ENCODE results near the gene IL22RA2. TPM values are rescaled to one million over a fixed set of nuclear protein-coding genes. Genes with fewer than 3 reads are reported as not detected.

IL22RA2 gene
- total and polyA plus RNA-seq, 9 of the 15 experiments (the other 6 are each of a cell fraction or from before 2014, with no cell fraction given), result 0.03 TPM; not detected in 8

GRCh38 chr6:137112067-137112355 is 61.4 kb downstream of the IL22RA2 start (continued):
- TF ChIP-seq REST (IDR thresholded peaks at IDR 0.05; ENCODE audit: borderline replicate concordance) (peak; percentile 26; the same call in 1 of the 2 replicates), REST (CRISPR knock-in tag; IDR thresholded peaks at IDR 0.05; ENCODE audit: low read depth) (no peak), JUNB (CRISPR knock-in tag; conservative IDR thresholded peaks at IDR 0.05) (peak; percentile 40; the same call in 1 of the 2 replicates), ATF2 (CRISPR knock-in tag; IDR thresholded peaks at IDR 0.05) (no peak), ZNF407 (IDR thresholded peaks at IDR 0.05; ENCODE audit: low read depth) (no peak), FOSL1 (tag; conservative IDR thresholded peaks at IDR 0.05) (peak; percentile 87)

All from K562 (cell line).